Measurements from ENCODE around the gene DOLPP1.
A peak's percentile ranks its signal among the peaks of the same experiment; 100 is the strongest.
"Not testable (repeated sequence)": the region's sequence is repeated elsewhere in the genome, so short reads cannot be mapped to it uniquely, and the experiment has no call there.

Gene DOLPP1

GRCh38 chr9:129111528-129112151, 30.7 kb downstream of the DOLPP1 start:
- no peak for DNase-seq (ENCODE audit: low spot score)

DNA sequence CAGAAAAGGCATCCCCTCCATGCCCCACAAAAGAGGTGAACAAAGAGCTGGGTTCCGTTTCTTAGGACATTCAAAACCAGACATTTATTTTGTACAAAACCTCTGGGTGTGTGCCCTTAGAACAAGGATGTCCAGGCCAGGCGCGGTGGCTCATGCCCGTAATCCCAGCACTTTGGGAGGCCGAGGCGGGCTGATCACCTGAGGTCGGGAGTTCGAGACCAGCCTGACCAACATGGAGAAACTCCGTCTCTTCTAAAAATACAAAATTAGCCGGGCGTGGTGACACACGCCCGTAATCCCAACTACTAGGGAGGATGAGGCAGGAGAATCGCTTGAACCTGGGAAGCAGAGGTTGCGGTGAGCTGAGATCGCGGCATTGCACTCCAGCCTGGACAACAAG, 31.6 kb downstream of the DOLPP1 start:
- not testable (repeated sequence) for DNase-seq (ENCODE audit: low spot score)

GRCh38 chr9:129113645-129114304, 32.9 kb downstream of the DOLPP1 start:
- no peak for DNase-seq (ENCODE audit: low spot score)

DNA sequence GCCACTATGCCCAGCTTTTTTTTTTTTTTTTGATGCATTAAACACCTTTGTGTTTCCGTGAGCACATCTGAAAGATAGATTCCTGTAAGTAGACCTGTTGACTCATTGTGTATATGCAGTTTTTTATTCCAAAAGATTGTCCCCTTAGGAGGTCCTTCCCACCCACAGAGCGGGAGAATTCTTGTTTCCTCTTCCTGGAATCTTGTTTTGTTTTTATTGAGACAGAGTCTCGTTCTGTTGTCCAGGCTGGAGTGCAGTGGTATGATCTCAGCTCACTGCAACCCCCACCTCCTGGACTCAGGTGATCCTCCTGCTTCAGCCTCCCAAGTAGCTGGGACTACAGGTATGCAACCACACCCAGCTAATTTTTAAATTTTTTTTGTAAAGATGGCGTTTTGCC, 37.9 kb downstream of the DOLPP1 start:
- DNase-seq (ENCODE audit: low spot score): no peak

- DNase-seq (ENCODE audit: low spot score): peak; percentile 65
Observed at GRCh38 chr9:129121483-129121882, 40.6 kb downstream of the DOLPP1 start.

DNA sequence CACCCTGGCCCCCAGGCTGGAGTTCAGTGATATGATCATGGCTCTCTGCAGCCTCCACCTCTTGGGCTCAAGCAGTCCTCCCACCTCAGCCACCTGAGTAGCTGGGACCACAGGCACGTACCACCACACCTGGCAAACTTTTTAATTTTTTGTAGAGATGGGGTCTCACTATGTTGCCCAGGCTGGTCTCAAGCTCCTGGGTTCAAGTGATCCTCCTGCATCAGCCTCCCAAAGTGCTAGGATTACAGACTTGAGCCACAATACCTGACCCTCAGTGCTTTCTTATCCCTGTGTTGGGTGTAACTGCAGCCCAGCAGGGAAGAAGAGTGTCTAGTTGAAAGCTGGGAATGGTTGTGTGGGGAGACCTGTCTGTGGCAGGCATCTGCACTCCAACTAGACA, 41.2 kb downstream of the DOLPP1 start:
- no peak for DNase-seq (ENCODE audit: low spot score)

DNA sequence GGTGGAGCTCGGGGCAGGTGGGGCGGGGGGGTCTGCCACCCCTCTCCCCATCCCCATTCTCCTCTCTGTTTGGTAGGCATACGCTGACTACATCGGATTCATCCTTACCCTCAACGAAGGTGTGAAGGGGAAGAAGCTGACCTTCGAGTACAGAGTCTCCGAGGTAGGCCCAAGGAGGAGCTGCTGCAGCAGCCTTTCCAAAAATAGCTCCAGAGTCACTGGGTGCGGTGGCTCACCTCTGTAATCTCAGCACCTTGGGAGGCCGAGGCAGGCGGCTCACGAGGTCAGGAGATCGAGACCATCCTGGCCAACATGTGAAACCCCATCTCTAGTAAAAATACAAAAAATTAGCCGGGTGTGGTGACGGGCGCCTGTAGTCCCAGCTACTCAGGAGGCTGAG, 42.1 kb downstream of the DOLPP1 start:
- not testable (repeated sequence) for DNase-seq (ENCODE audit: low spot score)

- no peak for DNase-seq (ENCODE audit: low spot score)
Observed at GRCh38 chr9:129124506-129125069, 43.7 kb downstream of the DOLPP1 start.

- no peak for DNase-seq (ENCODE audit: low spot score)
Observed at GRCh38 chr9:129125478-129125877, 44.6 kb downstream of the DOLPP1 start.

DNA sequence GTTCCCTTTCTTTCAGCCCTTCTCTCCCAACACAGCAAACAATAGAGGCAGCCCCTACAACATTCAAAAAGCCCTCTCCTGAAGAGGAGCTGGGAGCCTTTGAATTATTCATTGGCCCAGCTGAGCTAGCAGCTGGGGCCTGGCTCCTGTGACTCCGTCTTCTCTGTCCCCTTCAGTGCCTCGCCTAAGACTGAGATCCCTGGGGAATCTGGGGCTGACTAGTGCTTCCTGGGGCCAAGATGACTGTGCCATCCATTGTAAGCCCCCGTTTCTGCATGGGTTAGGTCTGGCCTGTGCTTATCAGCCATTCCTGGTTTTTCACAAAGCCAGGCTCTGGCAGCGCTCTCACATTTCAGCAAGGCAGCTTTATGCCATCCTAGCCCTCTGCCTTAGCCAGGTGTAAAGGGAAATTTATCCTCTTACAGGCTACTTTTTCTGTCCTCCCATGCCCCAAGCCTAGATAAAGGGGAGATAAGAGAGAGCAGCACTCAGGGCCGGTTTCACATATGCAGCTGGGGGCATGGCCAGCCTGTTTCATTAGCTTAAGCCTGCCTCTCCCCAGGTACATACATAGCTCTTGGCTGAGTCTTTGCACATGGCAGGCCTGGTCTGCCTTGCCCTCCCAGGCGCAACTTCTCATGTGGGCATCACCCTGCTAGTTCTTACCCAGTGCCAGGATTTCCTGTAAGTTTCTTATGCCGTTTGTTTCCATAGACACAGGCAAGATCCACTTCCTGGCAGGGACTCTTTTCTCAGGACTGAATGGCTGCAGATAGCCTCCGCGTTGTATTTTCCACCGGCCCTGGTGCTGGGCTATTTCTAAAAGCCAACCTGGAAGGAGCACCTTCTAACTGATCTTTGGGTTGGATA, 46.1 kb downstream of the DOLPP1 start:
- no peak for DNase-seq (ENCODE audit: low spot score)

DNA sequence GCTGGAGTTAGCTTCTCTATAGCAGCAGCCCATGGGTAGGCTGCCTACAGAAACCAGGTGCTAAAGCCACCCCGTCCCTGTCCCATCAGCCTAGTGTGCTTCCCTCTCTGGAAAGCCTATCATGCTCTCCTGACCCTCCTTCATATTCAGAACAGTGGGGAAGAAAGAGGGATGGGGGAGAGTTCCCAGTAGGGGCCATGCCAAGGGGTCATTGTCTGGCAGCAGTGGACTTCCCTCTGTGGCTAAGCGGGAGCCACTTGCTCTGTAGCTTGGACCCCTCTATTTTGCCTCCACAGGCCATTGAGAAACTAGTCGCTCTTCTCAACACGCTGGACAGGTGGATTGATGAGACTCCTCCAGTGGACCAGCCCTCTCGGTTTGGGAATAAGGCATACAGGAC, 47.8 kb downstream of the DOLPP1 start:
- no peak for DNase-seq (ENCODE audit: low spot score)

GRCh38 chr9:129130271-129130670, 49.4 kb downstream of the DOLPP1 start:
- DNase-seq (ENCODE audit: low spot score): not testable (repeated sequence)

GRCh38 chr9:129130791-129131190, 49.9 kb downstream of the DOLPP1 start:
- DNase-seq (ENCODE audit: low spot score): no peak

- DNase-seq (ENCODE audit: low spot score): no peak
Observed at GRCh38 chr9:129131300-129132145, 50.6 kb downstream of the DOLPP1 start.

- DNase-seq (ENCODE audit: low spot score): no peak
Observed at GRCh38 chr9:129133082-129133481, 52.2 kb downstream of the DOLPP1 start.

DNA sequence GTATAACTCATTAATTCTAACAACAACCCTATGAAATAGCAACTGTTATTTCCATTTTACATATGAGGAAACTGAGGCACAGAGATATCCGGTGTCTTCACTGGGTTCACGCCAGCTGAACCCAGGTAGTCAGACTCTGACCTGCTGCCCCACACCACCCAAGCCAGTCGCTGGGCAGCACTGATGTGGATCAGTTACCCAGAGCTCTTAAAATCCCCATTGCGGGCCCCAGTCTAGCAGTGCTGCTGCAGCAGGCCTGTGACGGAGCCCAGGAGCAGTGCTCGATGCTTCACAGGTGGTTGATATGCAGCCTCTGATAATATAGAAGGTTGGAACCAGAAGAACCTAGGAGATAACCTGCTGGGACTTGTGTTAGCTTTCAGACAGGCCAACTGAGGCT, 54.6 kb downstream of the DOLPP1 start:
- DNase-seq (ENCODE audit: low spot score): no peak

DNA sequence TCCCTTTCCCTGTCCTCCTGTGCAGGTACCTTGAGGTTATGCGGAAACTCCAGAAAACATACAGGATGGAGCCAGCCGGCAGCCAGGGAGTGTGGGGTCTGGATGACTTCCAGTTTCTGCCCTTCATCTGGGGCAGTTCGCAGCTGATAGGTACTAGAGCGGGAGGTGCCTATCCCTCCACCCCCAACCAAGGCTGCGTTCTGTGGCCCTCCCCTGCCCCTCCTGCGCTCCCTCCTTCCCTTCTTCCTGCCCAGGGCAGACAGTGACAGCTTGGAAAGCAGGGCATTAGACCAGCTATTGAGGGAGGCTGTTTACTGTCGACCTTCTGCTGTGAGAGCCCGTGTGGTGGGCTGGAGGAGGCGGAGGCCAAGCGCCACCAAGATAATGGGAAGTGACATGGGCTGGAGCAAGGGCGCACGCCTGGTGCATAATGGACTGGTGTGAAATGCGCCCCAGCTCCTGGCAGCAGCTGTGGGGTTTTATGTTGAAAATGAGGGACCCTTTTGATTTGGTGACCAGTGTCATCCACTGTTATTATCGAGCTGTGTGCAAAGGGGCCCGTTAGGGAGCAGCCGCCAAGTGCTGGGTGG, 55.6 kb downstream of the DOLPP1 start:
- DNase-seq (ENCODE audit: low spot score): no peak

GRCh38 chr9:129137292-129138143, 56.6 kb downstream of the DOLPP1 start:
- no peak for DNase-seq (ENCODE audit: low spot score)

DNA sequence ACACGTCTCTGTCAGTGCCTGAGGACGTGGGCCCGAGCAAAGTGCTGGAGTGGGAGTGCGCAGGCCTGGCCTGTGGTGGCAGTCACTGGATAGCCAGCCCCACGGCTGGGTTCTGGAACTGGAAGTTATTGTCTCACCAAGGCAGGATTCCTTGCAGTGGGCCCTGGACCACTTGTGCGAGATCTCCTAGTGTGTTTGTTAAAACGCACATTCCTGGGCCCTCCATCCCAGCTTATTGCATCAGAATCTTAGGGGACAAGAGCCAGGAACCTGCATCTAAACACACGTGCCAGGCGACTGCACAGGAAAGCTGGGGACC, 57.2 kb downstream of the DOLPP1 start:
- no peak for DNase-seq (ENCODE audit: low spot score)

DNA sequence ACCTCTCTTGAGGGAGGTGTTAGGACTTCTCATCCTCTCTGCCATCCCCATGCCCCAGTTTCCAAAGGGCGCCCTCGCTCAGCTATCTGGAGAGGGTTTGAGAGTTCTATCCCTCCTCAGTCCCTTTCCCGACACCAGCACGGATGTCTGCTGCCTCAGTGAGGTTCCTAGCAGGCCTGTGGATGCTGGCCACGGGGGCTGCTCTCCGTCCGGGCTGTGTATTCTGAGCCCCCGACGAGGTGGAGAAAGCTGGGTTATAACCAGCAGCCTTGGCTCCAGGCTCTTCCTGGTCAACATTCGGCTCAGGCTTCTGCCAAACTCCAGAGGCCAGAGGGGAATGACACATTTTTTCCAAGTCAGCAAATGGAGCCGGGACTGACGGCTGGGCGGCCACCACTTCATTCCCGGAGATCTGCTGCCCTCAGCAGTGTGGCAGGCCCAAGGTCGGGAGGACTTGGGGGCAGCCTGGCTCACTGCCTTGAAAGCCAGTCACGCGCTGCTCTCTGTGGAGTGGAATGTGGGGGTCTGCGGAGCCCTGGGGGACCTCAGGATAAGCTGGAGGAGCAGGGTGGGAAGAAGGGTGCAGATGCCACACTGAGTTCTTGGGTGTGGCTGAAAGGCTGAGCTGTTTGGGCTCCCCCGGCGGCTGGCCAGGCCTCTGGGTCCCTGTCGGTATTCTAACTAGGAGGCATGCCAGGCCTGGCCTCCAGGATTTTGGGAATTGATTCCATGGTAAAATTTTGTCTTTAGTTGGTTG, 57.7 kb downstream of the DOLPP1 start:
- no peak for DNase-seq (ENCODE audit: low spot score)
